ENCODE measurements around the gene PRSS50.

The PRSS50 gene

DNA sequence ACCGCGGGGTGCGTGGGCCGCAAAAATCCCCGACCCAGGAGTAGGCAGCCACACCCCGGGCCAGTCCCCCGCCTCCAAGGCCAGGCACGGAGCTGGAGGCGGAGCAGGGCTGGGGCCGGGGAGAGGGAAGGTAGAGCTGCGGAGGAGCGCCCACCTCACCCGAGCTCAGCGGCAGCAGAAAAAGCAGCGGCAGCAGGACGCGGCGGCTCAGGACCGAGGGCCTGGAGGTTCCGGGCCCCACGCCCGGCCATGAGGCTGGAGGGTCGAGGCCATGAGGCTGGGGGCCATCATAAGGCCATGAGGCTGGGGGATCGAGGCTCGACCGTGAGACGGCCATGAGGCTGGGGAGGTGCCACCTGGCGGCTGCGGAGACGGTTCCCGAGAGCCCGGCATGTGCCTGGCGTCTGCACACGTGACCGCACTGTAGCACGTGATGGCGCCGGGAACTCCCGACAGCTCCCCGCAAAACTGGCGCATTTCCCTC, 32.9 kb upstream of the PRSS50 start:
- Histone ChIP-seq H3K9me3 (replicated peaks; ENCODE audit: insufficient read depth, low read length) (no peaks in the 10 kb centered on the region), H3K9ac (ENCODE audit: low read length) (no peak overlapping the region), H3F3A (ENCODE audit: insufficient read depth, low read length) (peaks cover 5% of the 10 kb centered on the region; the same call in 1 of the 2 replicates), H4K20me1 (ENCODE audit: insufficient read depth, low read length) (no peaks in the 10 kb centered on the region), H3K27me3 (replicated peaks; ENCODE audit: insufficient read depth, low read length) (no peaks in the 10 kb centered on the region), H3K4me1 (ENCODE audit: low read length) (peaks cover 19% of the 10 kb centered on the region), H3K4me2 (ENCODE audit: low read depth, low read length) (no peak overlapping the region), H3K4me3 (ENCODE audit: low read length) (no peak overlapping the region), H3K9me2 (replicated peaks; ENCODE audit: insufficient read depth, low read length) (no peaks in the 10 kb centered on the region), H3K36me3 (replicated peaks; ENCODE audit: insufficient read depth, low read length) (no peaks in the 10 kb centered on the region), H3K79me2 (ENCODE audit: low read length) (no peaks in the 10 kb centered on the region), H2AFZ (ENCODE audit: low read length) (no peak overlapping the region), H3K27ac (ENCODE audit: low read length) (no peak overlapping the region)
- DNase-seq, result no peak
- TF ChIP-seq EZH2 (optimal IDR thresholded peaks at IDR 0.05; ENCODE audit: low read depth, low read length) (no peak), CTCF (IDR thresholded peaks at IDR 0.05; ENCODE audit: low read length) (no peak), EZH2phosphoT487 (IDR thresholded peaks at IDR 0.05; ENCODE audit: low read length) (no peak)

DNA sequence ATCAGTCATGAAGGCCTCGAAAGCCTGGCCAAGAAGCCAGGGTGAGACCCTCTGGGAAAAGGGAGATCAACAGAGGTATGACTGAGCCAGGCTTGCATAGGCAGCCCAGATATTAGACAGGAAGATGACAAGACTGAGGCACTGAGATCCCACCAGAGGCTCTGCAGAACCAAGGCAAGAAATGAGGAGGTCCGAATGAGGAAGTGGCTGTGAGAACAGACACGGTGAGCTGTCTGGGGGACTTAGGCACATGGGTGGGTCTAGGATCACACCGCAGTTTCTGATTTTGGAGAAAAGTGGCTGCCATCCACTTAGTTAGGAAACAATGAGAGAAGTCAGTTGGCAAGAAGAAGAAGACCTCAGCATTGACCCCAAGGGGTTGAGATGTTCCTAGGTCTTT, 31.5 kb upstream of the PRSS50 start:
- Histone ChIP-seq H3K9ac (ENCODE audit: low read length) (no peak overlapping the region), H3K79me2 (ENCODE audit: low read length) (no peaks in the 10 kb centered on the region), H3K4me1 (ENCODE audit: low read length) (peaks cover 19% of the 10 kb centered on the region), H3K4me3 (ENCODE audit: low read length) (no peak overlapping the region), H3K4me2 (ENCODE audit: low read depth, low read length) (no peak overlapping the region), H3K9me2 (replicated peaks; ENCODE audit: insufficient read depth, low read length) (no peaks in the 10 kb centered on the region), H3K9me3 (replicated peaks; ENCODE audit: insufficient read depth, low read length) (no peaks in the 10 kb centered on the region), H2AFZ (ENCODE audit: low read length) (no peak overlapping the region), H4K20me1 (ENCODE audit: insufficient read depth, low read length) (no peaks in the 10 kb centered on the region), H3K27ac (ENCODE audit: low read length) (no peak overlapping the region), H3K27me3 (replicated peaks; ENCODE audit: insufficient read depth, low read length) (no peaks in the 10 kb centered on the region), H3K36me3 (replicated peaks; ENCODE audit: insufficient read depth, low read length) (no peaks in the 10 kb centered on the region), H3F3A (ENCODE audit: insufficient read depth, low read length) (peaks cover 5% of the 10 kb centered on the region; the same call in 1 of the 2 replicates)
- DNase-seq, result no peak
- TF ChIP-seq EZH2phosphoT487 (IDR thresholded peaks at IDR 0.05; ENCODE audit: low read length) (no peak), CTCF (IDR thresholded peaks at IDR 0.05; ENCODE audit: low read length) (no peak), EZH2 (optimal IDR thresholded peaks at IDR 0.05; ENCODE audit: low read depth, low read length) (no peak)

- H3K36me3 ChIP-seq (replicated peaks; ENCODE audit: insufficient read depth, low read length), result no peaks in the 10 kb centered on the region
- no peak overlapping the region for H3K9ac ChIP-seq (ENCODE audit: low read length)
- no peak overlapping the region for H3K27ac ChIP-seq (ENCODE audit: low read length)
- no peaks in the 10 kb centered on the region for H3K27me3 ChIP-seq (replicated peaks; ENCODE audit: insufficient read depth, low read length)
- TF ChIP-seq EZH2 (optimal IDR thresholded peaks at IDR 0.05; ENCODE audit: low read depth, low read length) (no peak), CTCF (IDR thresholded peaks at IDR 0.05; ENCODE audit: low read length) (no peak), EZH2phosphoT487 (IDR thresholded peaks at IDR 0.05; ENCODE audit: low read length) (no peak)
- peaks cover 16% of the 10 kb centered on the region for H3K4me1 ChIP-seq (ENCODE audit: low read length)
- no peak for DNase-seq
- H4K20me1 ChIP-seq (ENCODE audit: insufficient read depth, low read length), result no peaks in the 10 kb centered on the region
- peaks cover 5% of the 10 kb centered on the region; the same call in 1 of the 2 replicates for H3F3A ChIP-seq (ENCODE audit: insufficient read depth, low read length)
- no peaks in the 10 kb centered on the region for H3K9me2 ChIP-seq (replicated peaks; ENCODE audit: insufficient read depth, low read length)
- H3K4me2 ChIP-seq (ENCODE audit: low read depth, low read length), result no peak overlapping the region
- H3K9me3 ChIP-seq (replicated peaks; ENCODE audit: insufficient read depth, low read length), result no peaks in the 10 kb centered on the region
- no peak overlapping the region for H2AFZ ChIP-seq (ENCODE audit: low read length)
- no peak overlapping the region for H3K4me3 ChIP-seq (ENCODE audit: low read length)
- no peaks in the 10 kb centered on the region for H3K79me2 ChIP-seq (ENCODE audit: low read length)
These were observed 30.5 kb upstream of the PRSS50 start for GRCh38 chr3:46748170-46748569.
